GM18511 (cell line): ENCODE data around the gene INPP5A.

Experiments used
- ATAC-seq: cut with Tn5 transposase; IDR thresholded peaks from one replicate; pipeline ENCODE4 v1.9.1; 2021; ENCODE audit warnings: mild to moderate bottlenecking, moderate library complexity; ENCODE audit not compliant: unreplicated experiment

The INPP5A gene

DNA sequence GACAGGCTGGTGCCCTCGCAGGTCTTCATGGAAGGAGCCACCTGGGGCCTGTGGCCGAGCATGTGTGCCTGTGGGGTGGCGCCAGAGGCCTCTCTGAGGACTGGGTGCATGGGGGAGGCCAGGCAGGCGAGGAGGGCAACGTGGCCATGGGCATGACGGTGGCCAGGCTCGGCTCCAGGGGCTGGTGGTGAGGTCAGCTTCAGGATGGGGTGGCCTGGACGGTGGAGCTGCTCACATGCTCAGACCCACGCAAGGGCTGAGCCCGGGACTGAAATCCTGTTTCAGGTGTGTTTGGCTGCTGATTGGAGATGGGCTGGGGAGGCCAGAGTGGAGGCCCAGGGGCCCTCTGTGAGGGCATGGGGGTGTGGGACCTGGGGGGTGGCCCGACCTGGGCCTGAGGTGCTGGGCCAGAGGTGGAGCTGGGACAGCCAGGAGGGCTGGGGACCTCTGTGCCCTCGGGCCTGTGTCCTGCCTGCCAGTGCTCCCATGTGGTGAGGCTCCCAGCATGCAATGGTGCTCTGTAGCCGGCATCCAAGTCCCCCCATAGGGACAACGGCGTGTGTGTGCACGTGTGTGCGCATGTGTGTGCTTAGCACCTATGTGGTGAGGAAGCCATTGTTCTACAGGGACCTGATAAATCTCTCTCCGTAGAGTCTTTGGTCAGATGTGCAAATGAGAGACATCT, 71.1 kb downstream of the INPP5A start:
- ATAC-seq = no peak

DNA sequence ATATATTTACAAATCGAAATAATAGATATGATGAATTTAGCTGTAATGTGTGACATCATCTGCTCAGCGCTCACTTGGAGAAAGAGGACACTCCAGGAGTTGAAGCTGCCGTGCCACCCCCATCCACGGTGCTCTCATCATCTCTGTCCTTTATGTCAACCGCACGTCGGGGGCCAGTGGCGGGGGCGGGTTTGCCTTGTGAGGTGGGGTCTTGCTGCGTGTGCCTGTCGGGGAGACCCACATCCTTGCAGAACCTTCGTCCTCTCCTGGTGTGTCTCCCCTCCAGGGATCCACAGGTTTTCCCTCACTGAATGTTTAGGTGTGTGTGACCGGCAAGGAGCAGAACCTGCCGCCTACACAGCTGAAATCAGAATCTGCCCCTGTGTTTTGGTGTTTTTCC, 71.6 kb downstream of the INPP5A start:
- ATAC-seq = no peak

DNA sequence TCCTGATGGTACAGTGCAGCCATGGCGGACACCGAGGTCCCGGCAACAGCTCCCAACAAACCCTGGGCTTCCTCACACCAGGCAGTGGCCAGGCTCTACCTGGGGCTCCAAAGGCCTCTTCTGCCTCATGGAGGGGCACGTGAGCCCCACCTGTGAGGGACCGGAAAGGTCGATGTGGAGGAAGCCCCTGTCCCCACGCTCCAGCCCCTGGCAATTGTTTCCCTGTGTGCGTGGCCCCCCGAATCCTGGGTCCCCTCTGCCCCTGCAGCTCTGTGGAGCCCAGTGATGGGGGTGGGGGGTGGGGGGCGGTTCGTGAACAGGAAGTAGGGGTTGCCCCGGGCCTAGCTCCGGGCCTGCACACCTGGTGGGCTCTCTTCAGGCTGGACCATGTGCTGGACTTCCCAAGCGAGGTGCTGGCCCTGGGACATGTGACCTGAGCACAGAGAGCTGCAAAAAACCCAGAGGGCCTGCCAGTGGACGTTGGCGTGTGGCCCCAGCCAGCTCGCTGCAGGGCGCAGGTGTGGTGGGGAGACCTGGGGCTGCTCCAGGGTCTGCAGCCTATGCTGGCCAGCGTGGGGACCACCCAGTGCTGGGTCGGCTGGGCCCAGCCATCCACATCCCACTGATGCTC, 72.6 kb downstream of the INPP5A start:
- ATAC-seq = no peak

DNA sequence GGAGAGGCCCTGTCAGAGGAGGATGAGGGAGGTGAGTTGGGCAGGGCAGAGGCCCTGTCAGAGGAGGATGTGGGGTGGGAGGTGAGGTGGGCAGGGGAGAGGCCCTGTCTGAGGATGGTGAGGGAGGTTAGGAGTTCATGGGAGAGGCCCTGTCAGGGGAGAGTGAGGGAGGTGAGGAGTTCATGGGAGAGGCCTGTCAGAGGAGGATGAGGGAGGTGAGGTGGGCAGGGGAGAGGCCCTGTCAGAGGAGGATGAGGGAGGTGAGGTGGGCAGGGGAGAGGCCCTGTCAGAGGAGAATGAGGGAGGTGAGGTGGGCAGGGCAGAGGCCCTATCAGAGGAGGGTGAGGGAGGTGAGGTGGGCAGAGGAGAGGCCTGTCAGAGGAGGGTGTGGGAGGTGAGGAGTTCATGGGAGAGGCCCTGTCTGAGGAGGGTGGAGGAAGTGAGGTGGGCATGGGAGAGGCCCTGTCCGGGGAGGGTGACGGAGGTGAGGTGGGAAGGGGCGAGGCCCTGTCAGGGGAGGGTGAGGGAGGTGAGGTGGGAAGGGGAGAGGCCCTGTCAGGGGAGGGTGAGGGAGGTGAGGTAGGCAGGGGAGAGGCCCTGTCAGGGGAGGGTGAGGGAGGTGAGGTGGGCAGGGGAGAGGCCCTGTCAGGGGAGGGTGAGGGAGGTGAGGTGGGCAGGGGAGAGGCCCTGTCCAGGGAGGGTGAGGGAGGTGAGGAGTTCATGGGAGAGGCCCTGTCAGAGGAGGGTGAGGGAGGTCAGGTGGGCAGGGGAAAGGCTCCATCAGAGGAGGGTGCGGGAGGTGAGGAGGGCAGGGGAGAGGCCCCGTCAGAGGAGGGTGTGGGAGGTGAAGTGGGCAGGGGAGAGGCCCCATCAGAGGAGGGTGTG, 73.7 kb downstream of the INPP5A start:
- ATAC-seq = no peak

DNA sequence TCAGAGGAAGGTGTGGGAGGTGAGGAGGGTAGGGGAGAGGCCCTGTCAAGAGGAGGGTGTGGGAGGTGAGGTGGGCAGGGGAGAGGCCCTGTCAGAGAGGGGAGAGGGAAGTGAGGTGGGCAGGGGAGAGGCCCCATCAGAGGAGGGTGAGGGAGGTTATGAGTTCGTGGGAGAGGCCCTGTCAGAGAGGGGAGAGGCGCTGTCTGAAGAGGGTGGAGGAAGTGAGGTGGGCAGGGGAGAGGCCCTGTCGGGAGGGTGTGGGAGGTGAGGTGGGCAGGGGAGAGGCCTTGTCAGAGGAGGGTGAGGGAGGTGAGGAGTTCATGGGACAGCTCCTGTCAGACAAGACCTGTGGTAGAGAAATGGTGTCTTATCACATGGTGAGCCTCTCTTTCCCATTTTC, 74.4 kb downstream of the INPP5A start:
- no peak for ATAC-seq

DNA sequence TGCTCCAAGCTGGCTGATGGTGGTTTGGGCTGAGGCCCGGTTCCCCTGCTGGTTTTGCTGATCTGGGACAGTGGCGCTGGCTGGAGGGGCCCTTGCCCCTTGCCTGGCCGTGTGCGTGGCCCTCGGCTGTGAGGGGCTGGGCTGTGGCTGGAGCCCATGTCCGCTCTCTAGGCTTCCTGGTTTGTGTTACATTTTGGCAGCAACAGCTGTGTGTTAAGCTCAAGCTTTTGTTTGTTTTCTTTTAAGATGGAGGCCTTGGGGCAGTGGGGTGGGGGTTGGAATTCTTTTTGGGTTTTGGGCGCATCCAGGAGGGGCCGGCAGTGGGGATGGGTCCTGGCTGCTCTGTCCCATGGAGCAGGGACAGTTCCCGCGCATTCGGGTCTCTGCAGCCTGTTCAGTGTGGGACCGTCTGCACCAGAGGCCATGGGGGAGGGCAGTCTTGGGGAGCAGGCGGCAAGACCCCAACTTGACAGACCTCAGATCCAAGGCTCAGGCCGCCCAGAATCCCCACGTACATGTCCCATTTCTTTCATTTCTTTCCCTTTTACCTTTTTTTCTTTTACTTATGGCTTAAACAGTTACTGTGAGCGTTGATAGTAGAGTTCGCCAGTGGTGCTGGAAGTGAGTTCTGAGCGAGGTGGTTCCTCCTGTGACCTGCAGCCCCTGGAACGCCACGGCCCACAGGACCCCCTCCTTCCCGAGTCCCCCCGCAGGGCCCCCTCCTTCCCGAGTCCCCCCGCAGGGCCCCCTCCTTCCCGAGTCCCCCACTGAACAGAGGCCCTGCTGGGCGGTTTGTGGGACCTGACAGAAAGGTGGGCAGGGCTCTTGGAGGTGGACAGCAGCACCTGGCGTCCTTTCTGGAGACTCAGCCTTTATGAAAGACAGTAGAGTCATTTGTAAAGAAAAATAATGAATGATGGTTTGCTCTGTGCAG, 75.3 kb downstream of the INPP5A start:
- no peak for ATAC-seq

DNA sequence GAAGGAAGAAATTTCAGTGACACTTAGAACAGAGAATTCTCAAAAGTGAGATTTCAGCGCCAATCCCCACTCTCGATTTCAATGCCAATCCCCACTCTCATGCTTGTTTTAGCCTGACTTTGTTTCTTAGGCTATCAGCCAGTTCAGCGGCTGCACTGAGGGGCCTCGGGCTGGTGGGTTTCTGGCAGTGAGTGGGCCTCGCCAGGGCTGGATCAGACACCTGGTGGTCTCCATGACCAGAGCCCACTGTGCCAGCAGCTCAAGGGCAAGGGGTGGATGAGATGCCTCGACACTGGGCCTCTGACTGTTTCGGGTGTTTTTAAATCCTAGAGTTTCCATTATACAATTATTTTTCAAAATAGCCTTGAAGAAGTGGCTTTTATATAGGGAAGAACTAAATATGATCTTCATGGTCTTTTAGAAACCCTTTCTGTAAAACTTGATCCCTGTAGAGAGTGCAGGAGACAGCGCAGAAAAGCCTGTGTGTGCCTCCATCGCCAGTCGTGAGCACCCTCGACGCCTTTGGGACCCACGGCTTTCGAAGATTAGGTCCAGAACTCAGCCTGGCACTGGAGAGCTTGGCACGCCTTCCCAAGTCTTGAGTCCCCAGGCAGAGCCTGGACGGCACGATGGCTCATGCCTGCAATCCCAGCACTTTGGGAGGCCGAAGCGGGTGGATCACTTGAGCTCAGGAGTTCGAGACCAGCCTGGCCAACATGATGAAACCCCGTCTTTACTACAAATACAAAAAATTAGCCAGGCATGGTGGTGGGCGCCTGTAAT, 76.2 kb downstream of the INPP5A start:
- ATAC-seq = no peak

DNA sequence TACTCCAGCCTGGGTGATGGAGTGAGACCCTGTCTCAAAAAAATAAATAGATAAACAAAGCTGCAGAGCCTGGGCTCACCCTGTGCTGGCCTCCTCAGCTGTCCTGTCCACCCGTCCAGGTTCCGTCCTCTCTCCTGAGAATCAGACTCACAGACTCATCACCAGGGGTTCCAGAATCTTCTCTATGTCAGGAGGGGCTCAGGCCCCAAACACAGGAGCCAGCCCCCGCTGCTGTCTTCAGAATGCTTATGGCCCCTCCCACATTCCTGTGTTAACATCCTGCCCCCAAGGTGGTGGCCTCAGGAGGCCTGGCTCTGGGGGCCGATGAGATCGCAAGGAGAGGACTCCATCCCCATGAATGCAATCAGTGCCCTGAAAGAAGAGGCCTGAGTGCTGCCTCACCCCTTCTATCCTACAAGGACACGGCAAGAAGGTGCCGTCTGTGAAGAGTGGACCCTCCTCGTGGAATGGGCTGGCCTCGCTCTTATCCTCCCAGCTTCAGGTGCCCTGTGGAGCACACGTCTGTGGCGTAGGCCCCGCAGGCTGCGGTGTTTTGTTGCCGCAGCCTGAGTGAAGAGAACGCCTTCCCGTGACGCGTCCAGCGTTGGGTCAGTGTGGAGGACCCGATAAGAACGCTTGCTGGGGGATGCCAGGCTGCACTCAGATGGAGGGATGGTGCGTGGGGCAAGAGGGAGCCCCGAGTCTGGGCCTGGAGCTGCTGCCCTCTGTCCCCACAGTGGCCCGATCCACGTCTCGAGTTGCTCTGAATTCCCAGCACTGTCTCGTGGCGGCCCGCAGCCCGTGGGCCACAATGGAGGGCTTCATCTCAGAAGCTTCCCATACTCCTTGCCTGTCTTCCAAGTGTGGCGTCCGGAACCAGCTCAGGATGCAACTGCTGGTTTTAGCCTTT, 77.1 kb downstream of the INPP5A start:
- no peak for ATAC-seq

DNA sequence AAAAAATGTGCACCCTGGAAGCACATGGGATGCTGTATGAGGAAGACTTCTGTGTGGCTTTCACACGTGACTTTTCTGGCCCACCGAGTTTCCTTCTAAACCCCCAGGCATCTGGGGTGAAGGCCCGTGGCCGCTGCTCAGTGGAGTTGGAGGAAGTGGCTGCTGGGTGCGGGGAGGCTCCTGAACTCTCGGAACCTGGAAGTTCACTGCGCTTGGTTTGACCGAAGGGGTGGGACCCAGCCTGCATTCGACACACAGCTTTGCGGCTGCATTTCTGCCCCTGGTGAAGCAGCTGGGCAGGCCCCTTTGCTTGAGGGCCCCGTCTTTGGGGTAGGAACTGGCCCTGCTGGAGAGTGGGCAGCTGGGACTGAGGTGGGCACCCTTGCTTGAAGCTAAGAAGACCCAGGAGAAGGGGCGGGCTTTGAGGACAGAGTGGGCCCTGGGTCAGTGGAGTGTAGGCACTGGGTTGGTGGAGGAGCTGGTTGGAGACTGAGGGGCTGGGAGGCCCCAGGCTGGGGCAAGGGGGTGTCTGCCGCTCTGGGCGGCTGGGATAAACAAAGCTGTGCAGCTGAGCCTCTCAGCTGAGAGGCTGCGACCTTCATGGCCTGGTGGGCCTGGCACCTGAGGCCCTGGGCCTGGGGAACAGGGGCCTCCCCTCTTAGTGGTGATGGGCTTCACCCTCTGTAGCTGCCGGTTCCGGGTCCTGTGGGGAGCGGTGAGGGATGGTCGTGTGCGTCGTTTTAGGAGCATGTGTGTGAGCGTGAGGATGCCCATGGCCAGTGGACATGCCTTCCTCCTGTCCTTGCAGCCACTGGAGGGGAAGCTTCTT, 78.0 kb downstream of the INPP5A start:
- no peak for ATAC-seq

DNA sequence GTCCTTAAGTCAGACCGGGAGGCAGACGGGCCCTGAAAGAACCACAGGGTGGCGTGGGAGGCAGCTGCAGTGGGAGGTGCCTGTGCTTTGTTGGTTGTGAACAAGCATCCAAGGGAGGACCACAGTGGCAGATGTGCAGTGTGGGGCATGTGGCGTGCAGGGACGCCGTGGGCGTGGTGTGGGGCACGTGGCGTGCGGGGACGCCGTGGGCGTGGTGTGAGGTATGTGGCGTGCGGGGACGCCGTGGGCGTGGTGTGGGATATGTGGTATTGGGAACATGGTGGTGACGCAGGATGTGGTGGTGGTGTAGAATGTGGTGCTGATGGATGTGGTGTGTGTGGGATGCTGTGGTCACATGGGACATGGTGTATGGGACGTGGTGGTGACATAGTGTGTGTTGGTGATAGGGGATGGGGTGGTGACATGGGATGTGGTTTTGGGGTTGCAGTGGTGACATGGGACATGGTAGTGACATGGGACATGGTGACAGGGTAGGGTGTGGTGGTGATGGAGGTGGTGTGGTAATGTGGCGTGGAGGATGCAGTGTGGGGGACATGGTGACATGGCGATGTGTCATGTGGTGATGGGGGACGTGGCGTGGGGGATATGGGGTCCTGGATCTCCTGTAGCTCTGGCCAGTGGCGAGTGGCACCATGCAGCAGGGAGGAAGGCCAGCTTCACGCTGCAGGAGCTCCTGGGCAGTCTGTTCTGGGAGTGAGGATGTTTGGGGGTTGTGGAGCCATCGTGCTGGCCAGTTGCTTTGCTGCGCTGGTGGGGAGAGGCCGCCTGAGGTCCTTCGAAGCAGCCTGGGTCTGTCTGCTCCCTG, 78.8 kb downstream of the INPP5A start:
- no peak for ATAC-seq

DNA sequence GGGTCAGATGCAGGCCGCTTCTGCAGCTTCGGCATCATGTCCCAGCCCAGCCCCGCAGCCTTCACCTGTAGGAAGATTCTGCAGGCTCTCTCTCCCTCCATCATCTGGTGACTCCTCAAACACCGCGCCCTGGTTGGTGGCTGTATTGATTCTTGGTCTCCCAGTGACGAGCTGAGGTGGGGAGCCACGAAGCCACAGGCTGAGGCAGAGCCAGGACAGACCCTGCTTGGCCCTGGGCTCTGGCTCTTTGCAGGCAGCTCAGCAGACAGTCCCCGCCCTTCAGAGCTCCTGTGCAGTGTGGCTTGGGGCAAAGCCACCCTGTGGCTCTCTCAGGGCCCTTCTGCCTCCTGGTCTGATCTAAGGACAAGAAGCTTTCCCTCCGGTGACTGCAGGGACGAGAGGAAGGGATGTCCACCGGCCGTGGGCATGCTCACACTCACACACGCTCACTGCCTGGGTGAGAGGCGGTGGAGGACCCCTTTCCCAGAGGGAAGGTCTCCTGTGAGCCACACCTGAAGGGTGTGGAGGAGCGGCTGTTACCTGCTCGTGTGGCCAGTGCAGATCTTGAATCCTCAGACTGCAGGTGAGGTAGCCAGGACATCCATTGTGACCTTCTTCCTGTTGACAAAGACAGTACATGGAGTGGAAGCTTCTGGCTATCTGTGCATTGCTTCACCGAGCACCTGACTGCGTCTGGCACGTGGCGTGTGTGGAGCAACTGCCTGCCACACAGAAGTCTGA, 79.6 kb downstream of the INPP5A start:
- no peak for ATAC-seq

DNA sequence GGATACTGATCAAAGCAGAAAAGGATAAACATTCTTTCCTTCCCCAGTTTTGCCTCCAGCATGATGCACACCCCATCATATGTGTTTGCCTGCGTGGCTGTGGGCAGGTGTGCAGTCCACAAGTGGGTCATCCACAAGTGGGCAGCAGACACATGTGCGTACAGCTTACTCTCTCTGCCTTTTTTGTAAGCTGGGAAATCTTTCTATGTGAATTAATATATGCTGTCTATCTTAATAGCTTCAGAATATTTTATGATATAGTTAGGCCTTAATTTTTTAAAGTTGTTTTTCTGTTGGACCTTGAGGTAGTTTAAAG, 80.1 kb downstream of the INPP5A start:
- ATAC-seq = no peak

DNA sequence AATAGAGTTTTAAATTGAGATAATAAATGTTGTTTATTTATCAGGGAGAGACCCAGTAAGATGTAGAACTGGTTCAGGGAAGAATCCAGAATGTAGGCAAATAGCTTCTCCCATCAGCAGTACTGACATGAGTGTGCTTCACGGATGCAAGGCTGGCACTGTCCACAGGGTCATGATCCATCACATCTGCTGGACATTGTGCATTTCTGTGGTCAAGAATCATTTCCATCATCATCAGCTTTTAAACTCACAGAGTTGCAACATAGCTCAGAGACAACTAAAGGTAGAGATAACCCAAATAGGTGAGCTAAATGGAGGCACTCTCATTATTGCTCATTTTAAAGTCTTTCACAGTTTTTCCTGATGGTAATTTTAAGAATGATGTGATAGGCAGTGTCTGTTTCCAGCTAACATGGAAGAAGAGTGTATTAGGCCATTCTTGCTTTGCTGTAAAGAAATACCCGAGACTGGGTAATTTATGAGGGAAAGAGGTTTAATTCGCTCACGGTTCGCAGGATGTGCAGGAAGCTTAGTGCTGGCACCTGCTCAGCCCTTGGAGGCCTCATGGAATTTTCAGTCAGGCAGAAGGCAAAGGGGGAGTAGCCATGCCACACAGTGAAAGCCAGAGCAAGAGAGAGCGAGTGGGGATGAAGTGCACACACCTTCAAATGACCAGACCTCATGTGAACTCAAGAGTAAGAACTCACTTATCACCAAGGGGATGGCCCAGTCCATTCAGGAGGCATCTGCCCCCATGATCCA, 80.8 kb downstream of the INPP5A start:
- ATAC-seq = no peak

DNA sequence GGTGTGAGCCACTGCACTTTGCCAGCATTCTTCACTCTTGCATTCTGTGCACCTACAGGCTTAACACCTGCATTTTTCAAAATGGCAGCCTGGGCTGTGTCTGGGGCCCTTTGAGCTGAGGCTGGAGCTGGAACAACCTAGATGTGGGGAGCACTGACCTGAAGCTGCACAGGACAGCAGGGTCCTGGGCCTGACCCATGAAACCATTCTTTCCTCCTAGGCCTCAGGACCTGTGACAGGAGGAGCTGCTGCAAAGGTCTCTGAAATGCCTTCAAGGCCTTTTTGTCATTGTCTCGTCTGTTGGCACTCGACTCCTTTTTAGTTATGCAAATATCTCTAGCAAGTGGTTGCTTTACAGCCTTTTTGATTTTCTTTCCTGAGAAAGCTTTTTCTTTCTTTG, 82.3 kb downstream of the INPP5A start:
- no peak for ATAC-seq

DNA sequence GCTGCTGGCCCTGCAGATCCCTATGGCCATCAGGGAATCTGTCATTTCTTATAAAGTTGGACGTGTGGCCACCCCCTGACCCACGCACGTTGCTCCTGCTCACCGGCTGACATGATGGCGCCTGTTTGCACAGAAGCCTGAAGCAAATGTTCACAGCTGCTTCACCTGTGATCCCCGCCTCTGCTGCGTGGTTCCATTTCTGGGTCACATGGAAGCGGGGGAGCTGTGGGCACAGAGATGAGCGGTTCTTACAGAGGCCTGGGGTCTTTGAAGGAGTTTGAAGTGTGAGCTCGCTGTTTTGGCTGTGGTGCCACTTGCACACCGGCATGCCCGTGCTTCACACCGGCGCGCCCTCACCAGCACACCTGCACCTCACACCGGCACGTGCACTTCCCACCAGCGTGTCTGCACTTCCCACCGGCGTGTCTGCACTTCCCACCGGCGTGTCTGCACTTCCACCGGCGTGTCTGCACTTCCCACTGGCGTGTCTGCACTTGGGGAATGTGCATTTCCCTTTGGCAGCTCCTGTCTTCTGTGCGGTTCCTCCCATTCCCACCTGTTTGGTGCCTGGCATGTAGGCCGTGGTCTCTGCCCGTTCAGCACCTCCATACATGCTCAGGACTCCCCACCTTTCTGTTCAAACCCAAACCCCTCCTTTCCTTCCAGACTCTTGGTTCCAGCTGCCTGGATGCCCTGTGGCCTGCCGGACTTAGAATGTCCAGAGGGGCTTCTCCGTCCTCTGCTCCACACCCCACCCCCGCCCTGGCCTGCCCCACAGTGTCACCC, 86.7 kb downstream of the INPP5A start:
- no peak for ATAC-seq
